GM06990 (cell line): ENCODE results near the gene IL16.

Experiments
- DNase-seq: peaks from one replicate; pipeline ENCODE4 v3.0.0-alpha.2; 2011; ENCODE audit not compliant: insufficient read length; ENCODE audit errors: extremely low read depth
- H3K27me3 ChIP-seq: replicated peaks from 2 replicates; pipeline ENCODE4 v1.6.0; 2011; ENCODE audit warnings: low read length; ENCODE audit not compliant: control insufficient read depth, insufficient read depth
- H3K36me3 ChIP-seq: 2 replicates; pipeline ENCODE4 v1.5.1; 2011; ENCODE audit warnings: low read length; ENCODE audit not compliant: control insufficient read depth, insufficient read depth
- H3K4me3 ChIP-seq: replicated peaks from 2 replicates; pipeline ENCODE4 v1.5.1; 2011; ENCODE audit warnings: low read depth, mild to moderate bottlenecking, control low read depth, low read length
- CTCF ChIP-seq: IDR thresholded peaks from 2 replicates; pipeline ENCODE4 v1.5.1; 2011; ENCODE audit warnings: low read length, control low read depth, mild to moderate bottlenecking, inconsistent platforms; ENCODE audit not compliant: insufficient read depth, poor library complexity, severe bottlenecking

Gene IL16

GRCh38 chr15:81213982-81214381 lies 17.3 kb downstream of the IL16 start:
- Histone ChIP-seq H3K36me3 (no peaks in the 10 kb centered on the region), H3K27me3 (no peaks in the 10 kb centered on the region), H3K4me3 (no peak overlapping the region)
- TF ChIP-seq CTCF = no peak
- no peak for DNase-seq

DNA sequence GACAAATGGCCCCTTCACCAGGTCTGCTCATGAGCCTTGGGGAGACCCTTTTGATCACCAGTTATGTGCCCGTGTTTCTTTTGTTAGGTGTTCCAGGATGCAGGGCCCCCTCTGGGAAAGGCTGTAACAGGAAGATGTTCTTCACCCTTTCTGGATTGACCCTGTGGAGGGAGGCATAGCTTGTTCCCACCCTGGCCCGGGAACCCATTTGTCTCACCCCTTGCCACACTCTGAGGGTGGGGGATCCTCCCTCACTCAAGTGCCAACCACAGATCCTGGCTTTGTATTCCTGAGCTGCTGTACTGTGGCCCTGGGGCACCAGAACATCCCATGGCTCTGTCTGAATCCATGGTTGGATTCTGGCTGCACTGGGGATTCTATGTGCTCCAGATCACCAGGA lies 18.9 kb downstream of the IL16 start:
- Histone ChIP-seq H3K27me3 (no peaks in the 10 kb centered on the region; the same call in 1 of the 2 replicates), H3K4me3 (no peak overlapping the region), H3K36me3 (no peaks in the 10 kb centered on the region)
- TF ChIP-seq CTCF = no peak
- no peak for DNase-seq

DNA sequence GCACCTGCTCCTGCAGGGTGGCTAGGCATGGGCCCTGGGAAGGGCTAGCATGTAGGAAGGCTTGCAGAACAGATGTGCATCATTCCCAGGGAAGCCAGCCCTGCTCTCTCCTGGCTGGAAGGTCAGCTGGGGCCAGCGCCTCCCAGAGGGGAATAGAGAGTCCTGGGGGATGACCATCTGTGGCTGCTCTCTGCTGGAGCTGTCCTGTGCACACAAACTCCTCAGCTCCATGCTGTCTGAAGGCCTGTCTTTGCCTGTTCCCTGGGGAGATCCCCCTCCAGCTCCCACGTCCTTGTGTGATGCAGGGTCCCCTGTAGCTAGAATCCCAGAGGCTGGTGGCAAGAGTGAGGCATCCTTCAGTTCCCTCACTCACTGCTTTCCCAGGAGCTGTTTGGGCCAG lies 19.3 kb downstream of the IL16 start:
- DNase-seq = no peak
- H3K27me3 ChIP-seq = no peaks in the 10 kb centered on the region; the same call in 1 of the 2 replicates
- TF ChIP-seq CTCF = no peak
- H3K4me3 ChIP-seq = no peak overlapping the region
- no peaks in the 10 kb centered on the region for H3K36me3 ChIP-seq

DNA sequence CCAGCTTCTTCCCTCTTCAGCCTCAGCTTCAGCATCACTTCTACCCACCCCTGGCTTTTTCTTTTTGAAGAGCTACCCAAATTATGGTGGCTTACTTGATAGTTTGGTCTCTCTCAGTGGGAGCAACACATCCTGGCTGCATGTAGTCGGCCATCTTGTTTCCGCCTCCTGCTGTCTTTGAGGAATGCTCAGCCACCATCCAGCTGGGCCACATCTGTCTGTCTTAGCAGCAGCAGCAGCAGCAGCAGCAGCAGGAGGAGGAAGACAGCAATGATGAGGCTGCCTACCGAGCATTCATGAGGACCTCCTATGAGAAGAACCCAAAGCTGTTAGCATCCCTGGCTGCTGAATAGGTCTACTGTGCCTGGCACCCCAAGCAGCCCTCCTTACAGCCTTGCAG lies 19.7 kb downstream of the IL16 start:
- H3K36me3 ChIP-seq = no peaks in the 10 kb centered on the region
- no peaks in the 10 kb centered on the region; the same call in 1 of the 2 replicates for H3K27me3 ChIP-seq
- H3K4me3 ChIP-seq = no peak overlapping the region
- no peak for TF ChIP-seq CTCF
- no peak for DNase-seq

GRCh38 chr15:81221449-81221848 lies 24.8 kb downstream of the IL16 start:
- no peaks in the 10 kb centered on the region for H3K36me3 ChIP-seq
- H3K27me3 ChIP-seq = no peaks in the 10 kb centered on the region; the same call in 1 of the 2 replicates
- no peak for DNase-seq
- no peak for TF ChIP-seq CTCF
- H3K4me3 ChIP-seq = no peak overlapping the region

DNA sequence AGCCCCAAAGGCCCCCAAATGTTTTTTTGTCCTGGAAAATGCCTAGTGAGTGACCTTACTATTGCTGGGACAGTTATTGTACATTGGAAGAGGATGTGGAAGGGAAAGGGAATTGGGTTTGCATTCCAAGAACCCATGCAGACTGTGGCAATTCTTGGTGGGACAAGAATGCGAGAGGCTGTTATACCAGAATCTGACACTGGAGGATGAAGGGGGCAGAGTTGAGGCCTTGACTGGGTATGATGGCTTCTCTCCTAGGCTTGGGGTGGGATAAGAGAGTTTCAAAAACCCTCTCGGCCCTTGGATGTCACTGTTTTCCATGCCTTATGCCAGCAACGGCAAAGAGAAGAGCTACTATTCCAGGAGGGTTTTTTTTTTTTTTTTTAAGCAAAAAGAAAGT lies 25.3 kb downstream of the IL16 start:
- no peak for DNase-seq
- Histone ChIP-seq H3K36me3 (no peaks in the 10 kb centered on the region), H3K4me3 (no peak overlapping the region), H3K27me3 (no peaks in the 10 kb centered on the region; the same call in 1 of the 2 replicates)
- no peak for TF ChIP-seq CTCF
